Panc1 (cell line): ENCODE data around the gene COG7. TPM values are rescaled to one million over a fixed set of nuclear protein-coding genes. Genes with fewer than 3 reads are reported as not detected.

Experiments used
- ATAC-seq: fragments of 200-7000 bp; cut with Tn5 transposase; 2 replicates; pipeline ENCODE4 v1.9.1; 2020; ENCODE audit warnings: mild to moderate bottlenecking, moderate library complexity
- BruUV-seq: library from RNA; stranded (reverse); fragments of 400-500 nt; replicated peaks from 2 replicates; lab custom pipeline; 2021; lab: Mats Ljungman, UMichigan
- CTCF ChIA-PET: fragments of 300-600 bp; sonication (Branson Sonifier 250); formaldehyde crosslinking; loops from one replicate; lab custom pipeline; 2022; ENCODE audit warnings: antibody characterized with exemption; lab: Charles Lee
- POLR2A ChIA-PET: fragments of 300-600 bp; sonication (Branson Sonifier 250); formaldehyde crosslinking; loops from one replicate; lab custom pipeline; 2022; ENCODE audit warnings: antibody characterized with exemption; lab: Charles Lee
- DNase-seq: peaks from one replicate; pipeline ENCODE4 v3.0.0-alpha.2; 2010; ENCODE audit warnings: low read depth, low spot score
- H3K27ac ChIP-seq: 2 replicates; pipeline ENCODE4 v1.5.1; 2011; ENCODE audit warnings: mild to moderate bottlenecking, low read length, inconsistent platforms
- H3K27me3 ChIP-seq: fragments of 200-500 bp; sonication (Bioruptor generic); 2 replicates; pipeline ENCODE4 v1.6.0; 2014; ENCODE audit warnings: low read length, inconsistent platforms; ENCODE audit not compliant: control insufficient read depth, insufficient read depth
- H3K36me3 ChIP-seq: fragments of 200-500 bp; sonication (Bioruptor generic); 2 replicates; pipeline ENCODE4 v1.5.1; 2014; ENCODE audit warnings: inconsistent platforms, mild to moderate bottlenecking, low read length, moderate library complexity; ENCODE audit not compliant: control insufficient read depth, insufficient read depth
- H3K4me1 ChIP-seq: 2 replicates; pipeline ENCODE4 v1.5.1; 2011; ENCODE audit warnings: inconsistent platforms, mild to moderate bottlenecking, low read length, moderate library complexity; ENCODE audit not compliant: control insufficient read depth, insufficient read depth
- H3K4me3 ChIP-seq, 2 experiments: 2 replicates each; pipeline ENCODE4 v1.5.1; 2011 to 2012; ENCODE audit warnings: low read depth in 2 of 2, low read length in 2 of 2, mild to moderate bottlenecking in 2 of 2, inconsistent platforms in 1 of 2, moderate library complexity in 1 of 2
- H3K9me3 ChIP-seq: fragments of 200-500 bp; sonication (Bioruptor generic); 2 replicates; pipeline ENCODE4 v1.5.1; 2014; ENCODE audit warnings: low read depth, mild to moderate bottlenecking, inconsistent platforms, low read length, moderate library complexity; ENCODE audit not compliant: control insufficient read depth, insufficient read depth
- POLR2AphosphoS5 ChIP-seq: IDR thresholded peaks from 2 replicates; pipeline ENCODE4 v1.6.1; 2012; ENCODE audit warnings: mild to moderate bottlenecking, low read depth, low read length, moderate library complexity
- SIN3A ChIP-seq: IDR thresholded peaks from 2 replicates; pipeline ENCODE4 v1.6.1; 2012; ENCODE audit warnings: low read depth, mild to moderate bottlenecking, low read length, moderate library complexity, borderline replicate concordance; ENCODE audit not compliant: insufficient read depth
- TCF7L2 ChIP-seq: IDR thresholded peaks from 2 replicates; pipeline ENCODE4 v1.6.1; 2011; ENCODE audit warnings: mild to moderate bottlenecking, low read depth, low read length, inconsistent platforms
- in situ Hi-C: cut with HindIII; loops from 2 replicates; pipeline ENCODE4 v1.10.0; 2016; ENCODE audit warnings: low sequenced_read_pairs, low pct_unique_long_range_greater_than_20kb
- intact Hi-C: fragments of 100-400 bp; cut with micrococcal nuclease; formaldehyde crosslinking; loops from one replicate; pipeline ENCODE4 v1.10.0; 2022; ENCODE audit not compliant: unreplicated experiment
- total RNA-seq: library from RNA; stranded (reverse); gene quantifications from one replicate; pipeline ENCODE4 v1.2.1, GENCODE V29; 2021; ENCODE audit not compliant: unreplicated experiment
- TF ChIP-seq, protein P1 (sequence below), 2 experiments: IDR thresholded peaks; 2 replicates each; pipeline ENCODE4 v1.6.1; 2011 to 2012; ENCODE audit warnings: low read depth in 2 of 2, control low read depth in 1 of 2, low read length in 1 of 2, mild to moderate bottlenecking in 1 of 2, moderate library complexity in 1 of 2; ENCODE audit not compliant: insufficient read depth in 1 of 2
- TF ChIP-seq, protein P2 (sequence below): fragments of 450-650 bp; IDR thresholded peaks from 2 replicates; pipeline ENCODE4 v1.5.1; 2017; ENCODE audit warnings: mild to moderate bottlenecking

COG7 gene
- total RNA-seq, 1 experiment from 2014 or later = 25.3 TPM

DNA sequence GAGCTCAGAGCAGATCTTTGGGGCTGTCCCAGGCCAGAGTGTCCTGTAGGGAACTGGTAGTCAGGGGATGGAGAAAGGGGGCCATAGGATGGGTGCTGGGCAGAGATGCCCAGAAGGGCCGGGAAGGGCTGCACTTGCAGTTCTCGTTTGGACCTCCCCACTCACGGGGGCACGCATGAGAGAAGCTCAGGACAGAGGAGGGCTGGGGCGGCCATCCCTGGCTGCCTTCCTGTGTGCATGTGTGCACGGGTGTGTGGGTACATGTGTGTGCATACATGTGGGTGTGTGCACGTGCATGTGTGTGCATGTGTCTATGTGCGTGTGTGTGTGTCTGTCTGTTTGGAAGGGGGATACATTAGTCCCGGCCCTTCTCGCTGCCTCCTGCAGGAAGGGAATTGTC is 73.3 kb downstream of the COG7 start:
- ATAC-seq (no peak), DNase-seq (no peak)
- H3K4me3 ChIP-seq = no peak overlapping the region
- no peaks in the 10 kb centered on the region for H3K4me1 ChIP-seq
- POLR2A ChIA-PET = no interaction called here
- TF ChIP-seq TCF7L2 (no peak), SIN3A (no peak), POLR2AphosphoS5 (no peak)
- TF ChIP-seq, protein P1, sequence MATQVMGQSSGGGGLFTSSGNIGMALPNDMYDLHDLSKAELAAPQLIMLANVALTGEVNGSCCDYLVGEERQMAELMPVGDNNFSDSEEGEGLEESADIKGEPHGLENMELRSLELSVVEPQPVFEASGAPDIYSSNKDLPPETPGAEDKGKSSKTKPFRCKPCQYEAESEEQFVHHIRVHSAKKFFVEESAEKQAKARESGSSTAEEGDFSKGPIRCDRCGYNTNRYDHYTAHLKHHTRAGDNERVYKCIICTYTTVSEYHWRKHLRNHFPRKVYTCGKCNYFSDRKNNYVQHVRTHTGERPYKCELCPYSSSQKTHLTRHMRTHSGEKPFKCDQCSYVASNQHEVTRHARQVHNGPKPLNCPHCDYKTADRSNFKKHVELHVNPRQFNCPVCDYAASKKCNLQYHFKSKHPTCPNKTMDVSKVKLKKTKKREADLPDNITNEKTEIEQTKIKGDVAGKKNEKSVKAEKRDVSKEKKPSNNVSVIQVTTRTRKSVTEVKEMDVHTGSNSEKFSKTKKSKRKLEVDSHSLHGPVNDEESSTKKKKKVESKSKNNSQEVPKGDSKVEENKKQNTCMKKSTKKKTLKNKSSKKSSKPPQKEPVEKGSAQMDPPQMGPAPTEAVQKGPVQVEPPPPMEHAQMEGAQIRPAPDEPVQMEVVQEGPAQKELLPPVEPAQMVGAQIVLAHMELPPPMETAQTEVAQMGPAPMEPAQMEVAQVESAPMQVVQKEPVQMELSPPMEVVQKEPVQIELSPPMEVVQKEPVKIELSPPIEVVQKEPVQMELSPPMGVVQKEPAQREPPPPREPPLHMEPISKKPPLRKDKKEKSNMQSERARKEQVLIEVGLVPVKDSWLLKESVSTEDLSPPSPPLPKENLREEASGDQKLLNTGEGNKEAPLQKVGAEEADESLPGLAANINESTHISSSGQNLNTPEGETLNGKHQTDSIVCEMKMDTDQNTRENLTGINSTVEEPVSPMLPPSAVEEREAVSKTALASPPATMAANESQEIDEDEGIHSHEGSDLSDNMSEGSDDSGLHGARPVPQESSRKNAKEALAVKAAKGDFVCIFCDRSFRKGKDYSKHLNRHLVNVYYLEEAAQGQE (IDR thresholded peaks at IDR 0.05; ENCODE audit: insufficient read depth in 1 of 2, low read depth in 2 of 2, low read length in 1 of 2) = no peak
- TF ChIP-seq, protein P2, sequence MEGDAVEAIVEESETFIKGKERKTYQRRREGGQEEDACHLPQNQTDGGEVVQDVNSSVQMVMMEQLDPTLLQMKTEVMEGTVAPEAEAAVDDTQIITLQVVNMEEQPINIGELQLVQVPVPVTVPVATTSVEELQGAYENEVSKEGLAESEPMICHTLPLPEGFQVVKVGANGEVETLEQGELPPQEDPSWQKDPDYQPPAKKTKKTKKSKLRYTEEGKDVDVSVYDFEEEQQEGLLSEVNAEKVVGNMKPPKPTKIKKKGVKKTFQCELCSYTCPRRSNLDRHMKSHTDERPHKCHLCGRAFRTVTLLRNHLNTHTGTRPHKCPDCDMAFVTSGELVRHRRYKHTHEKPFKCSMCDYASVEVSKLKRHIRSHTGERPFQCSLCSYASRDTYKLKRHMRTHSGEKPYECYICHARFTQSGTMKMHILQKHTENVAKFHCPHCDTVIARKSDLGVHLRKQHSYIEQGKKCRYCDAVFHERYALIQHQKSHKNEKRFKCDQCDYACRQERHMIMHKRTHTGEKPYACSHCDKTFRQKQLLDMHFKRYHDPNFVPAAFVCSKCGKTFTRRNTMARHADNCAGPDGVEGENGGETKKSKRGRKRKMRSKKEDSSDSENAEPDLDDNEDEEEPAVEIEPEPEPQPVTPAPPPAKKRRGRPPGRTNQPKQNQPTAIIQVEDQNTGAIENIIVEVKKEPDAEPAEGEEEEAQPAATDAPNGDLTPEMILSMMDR = no peak
- in situ Hi-C loops (no loop called here), intact Hi-C loops (no loop called here)
- no peaks in the 10 kb centered on the region for H3K27me3 ChIP-seq
- H3K27ac ChIP-seq = no peak overlapping the region
- H3K36me3 ChIP-seq = no peaks in the 10 kb centered on the region
- CTCF ChIA-PET = no interaction called here
- BruUV-seq = no TSS peak
- H3K9me3 ChIP-seq = no peaks in the 10 kb centered on the region

DNA sequence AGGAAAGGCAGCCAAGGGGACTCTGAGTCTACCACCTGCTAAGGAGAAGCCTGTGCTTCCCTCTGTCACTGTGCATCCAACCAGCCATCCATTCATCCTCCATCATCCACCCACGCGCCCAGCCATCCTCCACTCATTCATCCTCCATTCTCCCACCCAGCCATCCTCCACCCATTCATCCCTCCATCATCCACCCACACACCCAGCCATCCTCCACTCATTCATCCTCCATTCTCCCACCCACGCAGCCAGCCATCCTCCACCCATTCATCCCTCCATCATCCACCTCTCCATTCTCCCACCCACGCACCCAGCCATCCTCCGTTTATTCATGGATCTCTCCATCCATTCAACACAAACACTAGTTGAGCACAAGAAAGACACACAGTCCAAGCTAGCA is 74.1 kb downstream of the COG7 start:
- POLR2A ChIA-PET = no interaction called here
- Histone ChIP-seq H3K4me1 (no peaks in the 10 kb centered on the region), H3K9me3 (no peaks in the 10 kb centered on the region), H3K36me3 (no peaks in the 10 kb centered on the region), H3K4me3 (no peak overlapping the region), H3K27me3 (no peaks in the 10 kb centered on the region), H3K27ac (no peak overlapping the region)
- intact Hi-C loops (no loop called here), in situ Hi-C loops (no loop called here)
- TF ChIP-seq, protein P2 = no peak
- TF ChIP-seq POLR2AphosphoS5 (no peak), TCF7L2 (no peak), SIN3A (no peak)
- TF ChIP-seq, protein P1 (IDR thresholded peaks at IDR 0.05; ENCODE audit: insufficient read depth in 1 of 2, low read depth in 2 of 2, low read length in 1 of 2) = no peak
- DNase-seq = no peak
- ATAC-seq = no peak
- CTCF ChIA-PET = no interaction called here
- no TSS peak for BruUV-seq
